Astrocyte (in vitro differentiated cells and primary cell): ENCODE results near the gene CALHM1.

Experiments used
- EZH2 ChIP-seq: IDR thresholded peaks from 2 replicates; pipeline ENCODE4 v1.6.1; 2012; ENCODE audit warnings: mild to moderate bottlenecking, low read length, inconsistent platforms; ENCODE audit not compliant: insufficient read depth
- TF ChIP-seq, protein P1 (sequence below): IDR thresholded peaks from 2 replicates; pipeline ENCODE4 v1.5.1; 2011; ENCODE audit warnings: low read depth, mild to moderate bottlenecking, inconsistent platforms, low read length, moderate library complexity; ENCODE audit not compliant: insufficient read depth

- TF ChIP-seq, protein P1, sequence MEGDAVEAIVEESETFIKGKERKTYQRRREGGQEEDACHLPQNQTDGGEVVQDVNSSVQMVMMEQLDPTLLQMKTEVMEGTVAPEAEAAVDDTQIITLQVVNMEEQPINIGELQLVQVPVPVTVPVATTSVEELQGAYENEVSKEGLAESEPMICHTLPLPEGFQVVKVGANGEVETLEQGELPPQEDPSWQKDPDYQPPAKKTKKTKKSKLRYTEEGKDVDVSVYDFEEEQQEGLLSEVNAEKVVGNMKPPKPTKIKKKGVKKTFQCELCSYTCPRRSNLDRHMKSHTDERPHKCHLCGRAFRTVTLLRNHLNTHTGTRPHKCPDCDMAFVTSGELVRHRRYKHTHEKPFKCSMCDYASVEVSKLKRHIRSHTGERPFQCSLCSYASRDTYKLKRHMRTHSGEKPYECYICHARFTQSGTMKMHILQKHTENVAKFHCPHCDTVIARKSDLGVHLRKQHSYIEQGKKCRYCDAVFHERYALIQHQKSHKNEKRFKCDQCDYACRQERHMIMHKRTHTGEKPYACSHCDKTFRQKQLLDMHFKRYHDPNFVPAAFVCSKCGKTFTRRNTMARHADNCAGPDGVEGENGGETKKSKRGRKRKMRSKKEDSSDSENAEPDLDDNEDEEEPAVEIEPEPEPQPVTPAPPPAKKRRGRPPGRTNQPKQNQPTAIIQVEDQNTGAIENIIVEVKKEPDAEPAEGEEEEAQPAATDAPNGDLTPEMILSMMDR: no peak
- TF ChIP-seq EZH2: no peak
These were observed 3.5 kb downstream of the CALHM1 start for GRCh38 chr10:103455235-103455634.
